Osteocyte (in vitro differentiated cells): Measurements from ENCODE around the gene CLEC4F. TPM values are rescaled to one million over a fixed set of nuclear protein-coding genes. Genes with fewer than 3 reads are reported as not detected.

ENCODE experiments used
- DNase-seq: peaks from one replicate; pipeline ENCODE4 v3.0.0; 2021; ENCODE audit warnings: mixed read lengths; ENCODE audit not compliant: unreplicated experiment; ENCODE audit errors: extremely low spot score
- H3K27ac Mint-ChIP-seq: one replicate; pipeline ENCODE4 v1.8.0; 2021; ENCODE audit warnings: mild to moderate bottlenecking, mixed read lengths; ENCODE audit not compliant: unreplicated experiment
- H3K27me3 Mint-ChIP-seq: one replicate; pipeline ENCODE4 v1.8.0; 2021; ENCODE audit warnings: mixed read lengths; ENCODE audit not compliant: unreplicated experiment
- H3K36me3 Mint-ChIP-seq: one replicate; pipeline ENCODE4 v1.8.0; 2021; ENCODE audit warnings: mixed read lengths; ENCODE audit not compliant: unreplicated experiment
- H3K4me1 Mint-ChIP-seq: one replicate; pipeline ENCODE4 v1.8.0; 2021; ENCODE audit warnings: mixed read lengths; ENCODE audit not compliant: unreplicated experiment
- H3K4me3 Mint-ChIP-seq: one replicate; pipeline ENCODE4 v1.8.0; 2021; ENCODE audit warnings: mild to moderate bottlenecking, moderate library complexity, mixed read lengths; ENCODE audit not compliant: unreplicated experiment
- H3K9me3 Mint-ChIP-seq: one replicate; pipeline ENCODE4 v1.8.0; 2021; ENCODE audit warnings: mixed read lengths; ENCODE audit not compliant: unreplicated experiment
- CTCF ChIP-seq: fragments of 200-600 bp; sonication (generic); IDR thresholded peaks from 2 replicates; pipeline ENCODE4 v1.5.0; 2021; ENCODE audit warnings: antibody characterized with exemption, mild to moderate bottlenecking, moderate library complexity
- total RNA-seq: library from RNA; stranded (reverse); gene quantifications from 2 replicates; pipeline ENCODE4 v1.2.1, GENCODE V29; 2021

CLEC4F gene
- total RNA-seq, 1 donor from 2014 or later: not detected

GRCh38 chr2:70817284-70817954, 3.0 kb downstream of the CLEC4F start:
- TF ChIP-seq CTCF: no peak
- peaks cover 36% of the 10 kb centered on the region for H3K27me3 Mint-ChIP-seq
- DNase-seq: no peak
- no peak overlapping the region for H3K4me3 Mint-ChIP-seq
- H3K9me3 Mint-ChIP-seq: no peaks in the 10 kb centered on the region
- no peaks in the 10 kb centered on the region for H3K4me1 Mint-ChIP-seq
- no peaks in the 10 kb centered on the region for H3K36me3 Mint-ChIP-seq
- H3K27ac Mint-ChIP-seq: no peak overlapping the region

GRCh38 chr2:70816726-70817125, 3.7 kb downstream of the CLEC4F start:
- H3K9me3 Mint-ChIP-seq: no peaks in the 10 kb centered on the region
- H3K27me3 Mint-ChIP-seq: peaks cover 36% of the 10 kb centered on the region
- no peaks in the 10 kb centered on the region for H3K4me1 Mint-ChIP-seq
- no peak for TF ChIP-seq CTCF
- no peak for DNase-seq
- H3K27ac Mint-ChIP-seq: no peak overlapping the region
- no peak overlapping the region for H3K4me3 Mint-ChIP-seq
- H3K36me3 Mint-ChIP-seq: no peaks in the 10 kb centered on the region

GRCh38 chr2:70808983-70809958, 11.1 kb downstream of the CLEC4F start:
- no peak for DNase-seq
- no peak for TF ChIP-seq CTCF
- H3K27ac Mint-ChIP-seq: no peak overlapping the region
- H3K36me3 Mint-ChIP-seq: no peaks in the 10 kb centered on the region
- no peaks in the 10 kb centered on the region for H3K4me1 Mint-ChIP-seq
- peaks cover 11% of the 10 kb centered on the region for H3K27me3 Mint-ChIP-seq
- no peak overlapping the region for H3K4me3 Mint-ChIP-seq
- H3K9me3 Mint-ChIP-seq: no peaks in the 10 kb centered on the region

- Mint-ChIP-seq H3K27me3 (peaks cover 13% of the 10 kb centered on the region), H3K4me3 (no peak overlapping the region), H3K9me3 (no peaks in the 10 kb centered on the region), H3K27ac (no peak overlapping the region), H3K4me1 (no peaks in the 10 kb centered on the region), H3K36me3 (no peaks in the 10 kb centered on the region)
- no peak for DNase-seq
- TF ChIP-seq CTCF: no peak
Measured at GRCh38 chr2:70807828-70808118, 12.6 kb downstream of the CLEC4F start.
